Stomach (tissue), 9 donors: ENCODE measurements around the gene CELSR1. TPM values are rescaled to one million over a fixed set of nuclear protein-coding genes. Genes with fewer than 3 reads are reported as not detected.
"Not testable (repeated sequence)": the region's sequence is repeated elsewhere in the genome, so short reads cannot be mapped to it uniquely, and the experiment has no call there.

Experiments
- DNase-seq, 2 donors: peaks; one replicate each; pipeline versions ENCODE4 v3.0.0 to v3.0.0-alpha.2; 2013 to 2019
- H3K27ac ChIP-seq, 5 donors: fragments of 200-600 bp in 4 of 5; sonication (generic) in 4 of 5; one replicate each; pipeline ENCODE4 v1.5.1; 2013 to 2019; ENCODE audit warnings: mild to moderate bottlenecking in 1 of 5, moderate library complexity in 1 of 5
- H3K27me3 ChIP-seq, 3 donors: fragments of 200-600 bp; sonication (generic); one replicate each; pipeline ENCODE4 v1.5.1; 2017 to 2019; ENCODE audit warnings: mixed run types in 1 of 3
- H3K36me3 ChIP-seq, 4 donors: fragments of 200-600 bp; sonication (generic); 1 replicate in 3 of 4; 2 replicates in 1 of 4; pipeline ENCODE4 v1.5.1; 2016 to 2019
- H3K4me1 ChIP-seq, 4 donors: fragments of 200-600 bp; sonication (generic); one replicate each; pipeline ENCODE4 v1.5.1; 2016 to 2019
- H3K4me3 ChIP-seq, 4 donors: fragments of 200-600 bp; sonication (generic) in 3 of 4; one replicate each; pipeline ENCODE4 v1.5.1; 2016 to 2019; ENCODE audit warnings: mild to moderate bottlenecking in 1 of 4
- H3K9me3 ChIP-seq, 4 donors: fragments of 200-600 bp; sonication (generic); one replicate each; pipeline ENCODE4 v1.5.1; 2016 to 2019
- EP300 ChIP-seq: sonication (generic); formaldehyde crosslinking; IDR thresholded peaks from one replicate; pipeline ENCODE4 v1.6.1; 2017; ENCODE audit warnings: antibody characterized with exemption
- POLR2A ChIP-seq, 4 donors: fragments of 450-650 bp; IDR thresholded peaks; one replicate each; pipeline ENCODE4 v1.6.1; 2016; ENCODE audit warnings: antibody characterized with exemption in 4 of 4, control low read depth in 2 of 4, mild to moderate bottlenecking in 1 of 4, moderate library complexity in 1 of 4
- POLR2AphosphoS5 ChIP-seq, 3 donors: sonication (generic); formaldehyde crosslinking; IDR thresholded peaks; one replicate each; pipeline ENCODE4 v1.6.1; 2016; ENCODE audit warnings: antibody characterized with exemption in 3 of 3
- WGBS, 5 donors: extraction: QIAGEN DNeasy Blood & Tissue Kit in 3 of 5; methylation state at CpG; one replicate each; pipeline versions ENCODE4 v1.1.5 to v1.1.7; 2013 to 2018; 5-methylcytosine and 5-hydroxymethylcytosine counted together
- intact Hi-C: fragments of 100-400 bp; cut with DNase I; formaldehyde crosslinking; loops from one replicate; pipeline ENCODE4 v1.15.1; 2023; ENCODE audit warnings: low total_unique reads
- polyA plus RNA-seq, 3 donors: library from polyadenylated mRNA; stranded (reverse); fragments of 200-250 nt; gene quantifications; one replicate each; pipeline ENCODE4 v1.2.3, GENCODE V29; 2013
- total RNA-seq, 5 donors: library from RNA; depleted of rRNA; stranded (reverse); fragments of >200 nt; gene quantifications; one replicate each; pipeline versions ENCODE4 v1.1.0 to v1.2.3, GENCODE V29; 2014 to 2016
- TF ChIP-seq, protein P1 (sequence below), 7 experiments: fragments of 450-650 bp in 4 of 7; fragments of 200-600 bp in 3 of 7; sonication (generic) in 3 of 7; IDR thresholded peaks; one replicate each; pipeline ENCODE4 v1.5.1; 2016 to 2019; ENCODE audit warnings: antibody characterized with exemption in 7 of 7, control low read depth in 2 of 7, mild to moderate bottlenecking in 1 of 7
- donor health status: healthy with polysubstance abuse.
- donor health status: Bipolar disorder and iron deficiency.
- donor health status: healthy.

The CELSR1 gene
- total and polyA plus RNA-seq, 8 donors: 0.29 to 78.2 (median 13.4) TPM

DNA sequence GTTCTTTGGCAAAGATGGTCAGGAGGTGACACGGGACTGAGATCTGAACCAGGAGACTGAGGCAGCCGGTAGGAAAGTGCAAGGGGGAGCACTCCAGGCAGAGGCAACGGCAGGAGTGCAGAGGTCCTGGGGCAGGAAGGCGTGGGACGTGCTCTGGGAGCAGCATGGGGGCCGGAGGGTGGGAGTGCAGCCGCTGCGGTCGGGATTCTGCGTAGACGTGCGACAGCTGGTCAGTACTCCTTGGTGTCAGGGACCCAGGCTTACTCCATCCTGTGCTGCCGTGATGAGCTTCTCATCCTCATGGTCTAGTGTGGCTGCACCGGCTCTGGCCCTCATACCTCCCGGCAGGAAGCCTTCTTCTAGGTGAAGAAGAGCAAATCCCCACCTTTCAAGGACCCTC is 218.8 kb downstream of the CELSR1 start:
- no peak for DNase-seq
- H3K9me3 ChIP-seq: no peaks in the 10 kb centered on the region
- TF ChIP-seq EP300 (no peak), POLR2A (IDR thresholded peaks at IDR 0.05) (no peak), POLR2AphosphoS5 (IDR thresholded peaks at IDR 0.05) (no peak)
- TF ChIP-seq, protein P1, sequence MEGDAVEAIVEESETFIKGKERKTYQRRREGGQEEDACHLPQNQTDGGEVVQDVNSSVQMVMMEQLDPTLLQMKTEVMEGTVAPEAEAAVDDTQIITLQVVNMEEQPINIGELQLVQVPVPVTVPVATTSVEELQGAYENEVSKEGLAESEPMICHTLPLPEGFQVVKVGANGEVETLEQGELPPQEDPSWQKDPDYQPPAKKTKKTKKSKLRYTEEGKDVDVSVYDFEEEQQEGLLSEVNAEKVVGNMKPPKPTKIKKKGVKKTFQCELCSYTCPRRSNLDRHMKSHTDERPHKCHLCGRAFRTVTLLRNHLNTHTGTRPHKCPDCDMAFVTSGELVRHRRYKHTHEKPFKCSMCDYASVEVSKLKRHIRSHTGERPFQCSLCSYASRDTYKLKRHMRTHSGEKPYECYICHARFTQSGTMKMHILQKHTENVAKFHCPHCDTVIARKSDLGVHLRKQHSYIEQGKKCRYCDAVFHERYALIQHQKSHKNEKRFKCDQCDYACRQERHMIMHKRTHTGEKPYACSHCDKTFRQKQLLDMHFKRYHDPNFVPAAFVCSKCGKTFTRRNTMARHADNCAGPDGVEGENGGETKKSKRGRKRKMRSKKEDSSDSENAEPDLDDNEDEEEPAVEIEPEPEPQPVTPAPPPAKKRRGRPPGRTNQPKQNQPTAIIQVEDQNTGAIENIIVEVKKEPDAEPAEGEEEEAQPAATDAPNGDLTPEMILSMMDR (IDR thresholded peaks at IDR 0.05): no peak
- peaks cover 0 to 47% (median 0%) of the 10 kb centered on the region in 4 donors for H3K36me3 ChIP-seq
- H3K4me3 ChIP-seq: no peak overlapping the region
- H3K27ac ChIP-seq: no peak overlapping the region
- intact Hi-C loops: loop anchor here (5.0 kb wide), 2 partner anchors 321 to 396 kb away; no protein-coding TSS in a partner anchor
- 90 to 97% (median 95%) methylated on average over 15 of the region's 15 CpGs for WGBS, 5 donors
- peaks cover 0 to 2% (median 0%) of the 10 kb centered on the region in 4 donors for H3K4me1 ChIP-seq
- H3K27me3 ChIP-seq: no peaks in the 10 kb centered on the region

DNA sequence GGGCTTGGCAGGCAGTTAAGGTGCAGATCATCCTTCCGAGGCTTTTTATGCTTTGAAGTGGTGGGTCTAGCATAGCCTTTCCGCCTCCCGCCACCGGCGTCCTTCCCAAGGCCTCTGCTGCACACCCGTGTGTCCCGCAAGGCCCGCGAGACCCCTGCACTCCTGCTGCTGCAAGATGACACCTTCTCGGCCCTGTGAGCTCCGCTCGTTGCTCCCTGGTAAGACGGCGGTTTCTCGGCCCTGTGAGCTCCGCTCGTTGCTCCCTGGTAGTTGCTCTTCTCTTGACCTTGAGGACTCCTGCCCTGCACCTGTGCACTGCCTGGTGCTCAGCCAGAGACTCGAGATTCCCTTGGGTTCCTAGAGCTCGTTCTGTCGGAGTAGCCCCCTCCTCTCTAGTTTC is 219.8 kb downstream of the CELSR1 start:
- H3K27me3 ChIP-seq: no peaks in the 10 kb centered on the region
- intact Hi-C loops: loop anchor here (5.0 kb wide), 2 partner anchors 320 to 395 kb away; no protein-coding TSS in a partner anchor
- DNase-seq: no peak
- H3K36me3 ChIP-seq: peaks cover 0 to 38% (median 0%) of the 10 kb centered on the region in 4 donors
- H3K4me1 ChIP-seq: peaks cover 0 to 2% (median 0%) of the 10 kb centered on the region in 4 donors
- WGBS, 5 donors: 88 to 94% (median 91%) methylated on average over 13 to 20 of the region's 20 CpGs
- H3K9me3 ChIP-seq: no peaks in the 10 kb centered on the region
- TF ChIP-seq EP300 (no peak), POLR2A (IDR thresholded peaks at IDR 0.05) (no peak), POLR2AphosphoS5 (IDR thresholded peaks at IDR 0.05) (no peak)
- TF ChIP-seq, protein P1 (IDR thresholded peaks at IDR 0.05): no peak
- H3K4me3 ChIP-seq: no peak overlapping the region
- no peak overlapping the region for H3K27ac ChIP-seq

DNA sequence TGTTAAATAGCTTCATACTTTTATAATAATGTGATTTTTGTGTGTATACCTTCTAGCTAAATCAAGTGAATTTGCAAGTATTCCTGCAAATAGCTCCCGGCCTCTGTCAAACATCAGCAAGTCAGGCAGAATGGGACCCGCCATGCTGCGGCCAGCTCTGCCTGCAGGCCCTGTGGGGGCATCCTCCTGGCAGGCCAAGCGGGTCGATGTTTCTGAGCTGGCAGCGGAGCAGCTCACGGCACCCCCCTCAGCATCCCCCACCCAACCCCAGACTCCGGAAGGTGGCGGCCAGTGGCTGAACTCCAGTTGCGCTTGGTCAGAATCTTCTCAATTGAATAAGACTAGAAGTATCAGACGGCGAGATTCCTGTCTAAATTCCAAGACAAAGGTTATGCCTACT is 221.4 kb downstream of the CELSR1 start:
- Histone ChIP-seq H3K36me3 (peaks cover 0 to 36% (median 0%) of the 10 kb centered on the region in 4 donors), H3K4me3 (no peak overlapping the region), H3K9me3 (no peaks in the 10 kb centered on the region), H3K27ac (no peak overlapping the region), H3K27me3 (no peaks in the 10 kb centered on the region), H3K4me1 (peaks cover 0 to 2% (median 0%) of the 10 kb centered on the region in 4 donors)
- DNase-seq: no peak
- TF ChIP-seq, protein P1 (IDR thresholded peaks at IDR 0.05): no peak
- no peak for TF ChIP-seq POLR2AphosphoS5 (IDR thresholded peaks at IDR 0.05)
- TF ChIP-seq EP300: no peak
- TF ChIP-seq POLR2A (IDR thresholded peaks at IDR 0.05): no peak
- WGBS, 5 donors: 92 to 99% (median 94%) methylated on average over 12 of the region's 12 CpGs
- intact Hi-C loops: loop anchor here (2.0 to 5.0 kb wide), 3 partner anchors 193 to 394 kb away; no protein-coding TSS in a partner anchor

DNA sequence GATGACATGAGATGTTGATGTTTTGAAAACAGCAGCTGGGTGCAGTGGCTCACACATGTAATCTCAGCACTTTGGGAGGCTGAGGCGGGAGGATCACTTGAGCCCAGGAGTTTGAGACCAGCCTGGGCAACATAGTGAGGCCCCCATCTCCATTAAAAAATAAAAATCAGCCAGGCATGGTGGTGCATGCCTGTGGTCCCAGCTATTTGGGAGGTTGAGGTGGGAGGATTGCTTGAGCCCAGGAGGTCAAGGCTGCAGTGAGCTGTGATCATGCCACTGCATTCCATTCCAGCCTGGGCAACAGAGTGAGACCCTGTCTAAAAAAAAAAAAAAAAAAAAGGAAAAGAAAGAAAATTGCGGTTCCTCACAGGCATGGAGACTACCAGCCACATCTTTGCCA is 224.6 kb downstream of the CELSR1 start:
- DNase-seq, H3K27me3 ChIP-seq, H3K4me1 ChIP-seq, H3K27ac ChIP-seq, intact Hi-C loops, H3K4me3 ChIP-seq, H3K9me3 ChIP-seq: not testable (repeated sequence)
- H3K36me3 ChIP-seq: peaks cover 0 to 32% (median 0%) of the 10 kb centered on the region in 4 donors
- whole genome bisulfite sequencing, 5 donors: 93 to 100% (median 100%) methylated on average over 2 of the region's 2 CpGs

DNA sequence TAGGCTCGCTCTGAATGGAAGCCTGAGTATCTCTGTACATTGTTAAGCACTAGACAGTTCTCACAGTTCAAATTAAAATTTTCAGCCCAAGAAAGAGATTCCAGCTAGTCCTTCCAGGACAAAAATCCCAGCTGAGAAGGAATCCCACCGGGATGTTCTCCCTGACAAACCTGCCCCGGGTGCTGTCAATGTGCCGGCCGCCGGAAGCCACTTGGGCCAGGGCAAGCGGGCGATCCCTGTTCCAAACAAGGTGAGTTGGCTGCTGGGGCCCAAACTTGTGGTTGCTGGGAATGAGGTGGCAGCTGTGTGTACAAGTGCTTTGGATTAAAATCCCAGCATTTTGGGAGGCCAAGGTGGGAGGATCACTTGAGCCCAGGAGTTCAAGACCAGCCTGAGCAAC is 225.4 kb downstream of the CELSR1 start:
- no peak overlapping the region for H3K4me3 ChIP-seq
- TF ChIP-seq POLR2AphosphoS5 (IDR thresholded peaks at IDR 0.05) (no peak), POLR2A (IDR thresholded peaks at IDR 0.05) (no peak), EP300 (no peak)
- TF ChIP-seq, protein P1 (IDR thresholded peaks at IDR 0.05): no peak
- peaks cover 0 to 28% (median 0%) of the 10 kb centered on the region in 4 donors for H3K36me3 ChIP-seq
- no peak for DNase-seq
- intact Hi-C loops: no loop called here
- WGBS, 5 donors: 93 to 98% (median 94%) methylated on average over 3 to 8 of the region's 8 CpGs
- H3K27ac ChIP-seq: no peak overlapping the region
- peaks cover 0 to 2% (median 0%) of the 10 kb centered on the region in 4 donors for H3K4me1 ChIP-seq
- no peaks in the 10 kb centered on the region for H3K9me3 ChIP-seq
- H3K27me3 ChIP-seq: no peaks in the 10 kb centered on the region
